ENCODE results near the gene SEPTIN8. TPM values are rescaled to one million over a fixed set of nuclear protein-coding genes. Genes with fewer than 3 reads are reported as not detected.

SEPTIN8 gene
- total RNA-seq, 5 donors from 2014 or later (not counting 1 experiment from before 2014, with no cell fraction given), result 6.6 to 12.4 (median 11.0) TPM

- no peaks in the 10 kb centered on the region for H3K4me1 Mint-ChIP-seq
- H3K27me3 ChIP-seq (replicated peaks in 1 of 2; ENCODE audit: control insufficient read depth in 2 of 2, extremely low read depth in 1 of 2, insufficient read depth in 2 of 2, low read length in 1 of 2), result no peaks in the 10 kb centered on the region
- H3K27ac ChIP-seq (ENCODE audit: low read length), result no peak overlapping the region
- H3K27me3 Mint-ChIP-seq, result no peaks in the 10 kb centered on the region
- no peak overlapping the region for H3K4me3 Mint-ChIP-seq
- no peak overlapping the region for H3K4me3 ChIP-seq (ENCODE audit: control insufficient read depth in 1 of 2, extremely low read depth in 1 of 2, low read length in 1 of 2)
- H3K27ac Mint-ChIP-seq, result no peak overlapping the region
- DNase-seq (no peak), ATAC-seq (replicated peaks in 1 of 4) (no peak)
- no peaks in the 10 kb centered on the region for H3K36me3 ChIP-seq (ENCODE audit: control insufficient read depth in 2 of 2, extremely low read depth in 1 of 2, insufficient read depth in 1 of 2, low read length in 1 of 2)
- H3K4me1 ChIP-seq (ENCODE audit: control insufficient read depth in 1 of 2, extremely low read depth in 1 of 2, insufficient read depth in 2 of 2, low read length in 2 of 2), result no peaks in the 10 kb centered on the region
- POLR2A ChIA-PET, result no interaction called here
- no peaks in the 10 kb centered on the region for H3K9me3 ChIP-seq
- no peaks in the 10 kb centered on the region for H3K9me3 Mint-ChIP-seq
- CTCF ChIA-PET, result interaction anchor here in 1 of 2 donors (0.6 kb wide), 2 partner anchors 317 to 1972 kb away, joined by 3 to 6 read pairs; partner anchors contain the start of gene CAMLG
- WGBS (ENCODE audit: insufficient coverage), result 87% methylated on average over 8 of the region's 14 CpGs
- peaks cover 7% of the 10 kb centered on the region for H3K36me3 Mint-ChIP-seq
These were observed 10.8 kb downstream of the SEPTIN8 start for GRCh38 chr5:132766020-132766805.

- Histone ChIP-seq H3K4me3 (ENCODE audit: control insufficient read depth in 1 of 2, extremely low read depth in 1 of 2, low read length in 1 of 2) (no peak overlapping the region), H3K4me1 (ENCODE audit: control insufficient read depth in 1 of 2, extremely low read depth in 1 of 2, insufficient read depth in 2 of 2, low read length in 2 of 2) (no peaks in the 10 kb centered on the region), H3K36me3 (ENCODE audit: control insufficient read depth in 2 of 2, extremely low read depth in 1 of 2, insufficient read depth in 1 of 2, low read length in 1 of 2) (no peaks in the 10 kb centered on the region), H3K27ac (ENCODE audit: low read length) (no peak overlapping the region), H3K9me3 (no peaks in the 10 kb centered on the region), H3K27me3 (replicated peaks in 1 of 2; ENCODE audit: control insufficient read depth in 2 of 2, extremely low read depth in 1 of 2, insufficient read depth in 2 of 2, low read length in 1 of 2) (no peaks in the 10 kb centered on the region)
- WGBS (ENCODE audit: insufficient coverage), result 94% methylated on average over 9 of the region's 12 CpGs
- Mint-ChIP-seq H3K4me1 (no peaks in the 10 kb centered on the region), H3K36me3 (peaks cover 10% of the 10 kb centered on the region), H3K9me3 (no peaks in the 10 kb centered on the region), H3K4me3 (no peak overlapping the region), H3K27me3 (no peaks in the 10 kb centered on the region), H3K27ac (no peak overlapping the region)
- no peak for DNase-seq
- ChIA-PET CTCF (interaction anchor here in 1 of 2 donors (0.5 to 0.6 kb wide), 2 partner anchors 110 to 1973 kb away, joined by 6 to 9 read pairs; partner anchors contain the start of gene CAMLG), POLR2A (no interaction called here)
- no peak for ATAC-seq (replicated peaks in 1 of 4)
These were observed 11.6 kb downstream of the SEPTIN8 start for GRCh38 chr5:132765311-132766019.

- Histone ChIP-seq H3K4me1 (ENCODE audit: control insufficient read depth in 1 of 2, extremely low read depth in 1 of 2, insufficient read depth in 2 of 2, low read length in 2 of 2) (no peaks in the 10 kb centered on the region), H3K36me3 (ENCODE audit: control insufficient read depth in 2 of 2, extremely low read depth in 1 of 2, insufficient read depth in 1 of 2, low read length in 1 of 2) (peaks cover 0 to 1% of the 10 kb centered on the region in 2 donors), H3K4me3 (ENCODE audit: control insufficient read depth in 1 of 2, extremely low read depth in 1 of 2, low read length in 1 of 2) (no peak overlapping the region), H3K27me3 (replicated peaks in 1 of 2; ENCODE audit: control insufficient read depth in 2 of 2, extremely low read depth in 1 of 2, insufficient read depth in 2 of 2, low read length in 1 of 2) (no peaks in the 10 kb centered on the region), H3K27ac (ENCODE audit: low read length) (no peak overlapping the region), H3K9me3 (no peaks in the 10 kb centered on the region)
- ATAC-seq (replicated peaks in 1 of 4), result no peak
- H3K27me3 Mint-ChIP-seq, result no peaks in the 10 kb centered on the region
- no peak overlapping the region for H3K4me3 Mint-ChIP-seq
- H3K36me3 Mint-ChIP-seq, result peaks cover 13% of the 10 kb centered on the region
- WGBS (ENCODE audit: insufficient coverage), result 96% methylated on average over 4 of the region's 7 CpGs
- no peaks in the 10 kb centered on the region for H3K4me1 Mint-ChIP-seq
- DNase-seq, result no peak
- no peaks in the 10 kb centered on the region for H3K9me3 Mint-ChIP-seq
- H3K27ac Mint-ChIP-seq, result no peak overlapping the region
- ChIA-PET CTCF (no interaction called here), POLR2A (no interaction called here)
These were observed 12.3 kb downstream of the SEPTIN8 start for GRCh38 chr5:132764671-132765238.

- Histone ChIP-seq H3K4me1 (ENCODE audit: control insufficient read depth in 1 of 2, extremely low read depth in 1 of 2, insufficient read depth in 2 of 2, low read length in 2 of 2) (no peaks in the 10 kb centered on the region), H3K4me3 (ENCODE audit: control insufficient read depth in 1 of 2, extremely low read depth in 1 of 2, low read length in 1 of 2) (no peak overlapping the region), H3K36me3 (ENCODE audit: control insufficient read depth in 2 of 2, extremely low read depth in 1 of 2, insufficient read depth in 1 of 2, low read length in 1 of 2) (peaks cover 0 to 6% of the 10 kb centered on the region in 2 donors), H3K27ac (ENCODE audit: low read length) (no peak overlapping the region), H3K9me3 (no peaks in the 10 kb centered on the region), H3K27me3 (replicated peaks in 1 of 2; ENCODE audit: control insufficient read depth in 2 of 2, extremely low read depth in 1 of 2, insufficient read depth in 2 of 2, low read length in 1 of 2) (no peaks in the 10 kb centered on the region)
- H3K4me1 Mint-ChIP-seq, result no peaks in the 10 kb centered on the region
- POLR2A ChIA-PET, result no interaction called here
- peaks cover 13% of the 10 kb centered on the region for H3K36me3 Mint-ChIP-seq
- H3K27me3 Mint-ChIP-seq, result no peaks in the 10 kb centered on the region
- DNase-seq (no peak), ATAC-seq (replicated peaks in 1 of 4) (no peak)
- H3K27ac Mint-ChIP-seq, result no peak overlapping the region
- CTCF ChIA-PET, result interaction anchor here in 1 of 2 donors (1.2 kb wide), 1 partner anchor 12 kb away, joined by 3 read pairs; no protein-coding TSS in a partner anchor
- no peaks in the 10 kb centered on the region for H3K9me3 Mint-ChIP-seq
- WGBS (ENCODE audit: insufficient coverage), result 97% methylated on average over 6 of the region's 10 CpGs
- H3K4me3 Mint-ChIP-seq, result no peak overlapping the region
These were observed 13.0 kb downstream of the SEPTIN8 start for GRCh38 chr5:132764051-132764450.

- Mint-ChIP-seq H3K27me3 (no peaks in the 10 kb centered on the region), H3K4me1 (no peaks in the 10 kb centered on the region), H3K27ac (no peak overlapping the region), H3K4me3 (no peak overlapping the region), H3K9me3 (no peaks in the 10 kb centered on the region), H3K36me3 (peaks cover 13% of the 10 kb centered on the region)
- Histone ChIP-seq H3K4me1 (ENCODE audit: control insufficient read depth in 1 of 2, extremely low read depth in 1 of 2, insufficient read depth in 2 of 2, low read length in 2 of 2) (no peaks in the 10 kb centered on the region), H3K4me3 (ENCODE audit: control insufficient read depth in 1 of 2, extremely low read depth in 1 of 2, low read length in 1 of 2) (no peak overlapping the region), H3K9me3 (no peaks in the 10 kb centered on the region), H3K27ac (ENCODE audit: low read length) (no peak overlapping the region), H3K27me3 (replicated peaks in 1 of 2; ENCODE audit: control insufficient read depth in 2 of 2, extremely low read depth in 1 of 2, insufficient read depth in 2 of 2, low read length in 1 of 2) (no peaks in the 10 kb centered on the region), H3K36me3 (ENCODE audit: control insufficient read depth in 2 of 2, extremely low read depth in 1 of 2, insufficient read depth in 1 of 2, low read length in 1 of 2) (peaks cover 1 to 6% of the 10 kb centered on the region in 2 donors)
- ChIA-PET POLR2A (no interaction called here), CTCF (interaction anchor here in 1 of 2 donors (1.2 kb wide), 1 partner anchor 13 kb away, joined by 3 read pairs; no protein-coding TSS in a partner anchor)
- 97% methylated on average over 12 of the region's 17 CpGs for WGBS (ENCODE audit: insufficient coverage)
- ATAC-seq (replicated peaks in 1 of 4), result no peak
- DNase-seq, result no peak
These were observed 13.6 kb downstream of the SEPTIN8 start for GRCh38 chr5:132763181-132764036.
